DMS 273 treated with DMSO at 0.1 percent for 48 hours (cell line): ENCODE measurements around the gene XRCC3.

Source experiments
- DNase-seq: peaks from one replicate; lab custom pipeline; 2025; lab: John Stamatoyannopoulos, UW

Gene XRCC3

GRCh38 chr14:103706551-103707328, 8.5 kb downstream of the XRCC3 start:
- no peak for DNase-seq

GRCh38 chr14:103705504-103706284, 9.6 kb downstream of the XRCC3 start:
- no peak for DNase-seq

- no peak for DNase-seq
Measured at GRCh38 chr14:103705118-103705503, 10.1 kb downstream of the XRCC3 start.

GRCh38 chr14:103704708-103705107, 10.5 kb downstream of the XRCC3 start:
- DNase-seq, result no peak

- DNase-seq, result no peak
Measured at GRCh38 chr14:103703433-103704385, 11.5 kb downstream of the XRCC3 start.

- DNase-seq, result peak; percentile 36
Measured at GRCh38 chr14:103702497-103703432, 12.5 kb downstream of the XRCC3 start.

GRCh38 chr14:103702095-103702494, 13.2 kb downstream of the XRCC3 start:
- DNase-seq, result no peak

GRCh38 chr14:103700753-103701490, 14.3 kb downstream of the XRCC3 start:
- no peak for DNase-seq

- no peak for DNase-seq
Measured at GRCh38 chr14:103699901-103700752, 15.1 kb downstream of the XRCC3 start.

- DNase-seq, result no peak
Measured at GRCh38 chr14:103699261-103699661, 16.0 kb downstream of the XRCC3 start.

GRCh38 chr14:103698380-103699260, 16.6 kb downstream of the XRCC3 start:
- no peak for DNase-seq

- DNase-seq, result no peak
Measured at GRCh38 chr14:103697603-103698379, 17.5 kb downstream of the XRCC3 start.

- no peak for DNase-seq
Measured at GRCh38 chr14:103697206-103697602, 18.0 kb downstream of the XRCC3 start.

- DNase-seq, result no peak
Measured at GRCh38 chr14:103696466-103697071, 18.7 kb downstream of the XRCC3 start.

- DNase-seq, result no peak
Measured at GRCh38 chr14:103696070-103696402, 19.2 kb downstream of the XRCC3 start.

GRCh38 chr14:103695296-103696069, 19.8 kb downstream of the XRCC3 start:
- peak; percentile 45 for DNase-seq
